ENCODE results near the gene ECHDC3. TPM values are rescaled to one million over a fixed set of nuclear protein-coding genes. Genes with fewer than 3 reads are reported as not detected.

ECHDC3 gene
- total RNA-seq, 1 donor from 2014 or later: 6.1 TPM

- DNase-seq (ENCODE audit: low spot score): peak; percentile 29
- H3K9me3 Mint-ChIP-seq (ENCODE audit: unreplicated experiment): no peaks in the 10 kb centered on the region
- TF ChIP-seq, protein P1, sequence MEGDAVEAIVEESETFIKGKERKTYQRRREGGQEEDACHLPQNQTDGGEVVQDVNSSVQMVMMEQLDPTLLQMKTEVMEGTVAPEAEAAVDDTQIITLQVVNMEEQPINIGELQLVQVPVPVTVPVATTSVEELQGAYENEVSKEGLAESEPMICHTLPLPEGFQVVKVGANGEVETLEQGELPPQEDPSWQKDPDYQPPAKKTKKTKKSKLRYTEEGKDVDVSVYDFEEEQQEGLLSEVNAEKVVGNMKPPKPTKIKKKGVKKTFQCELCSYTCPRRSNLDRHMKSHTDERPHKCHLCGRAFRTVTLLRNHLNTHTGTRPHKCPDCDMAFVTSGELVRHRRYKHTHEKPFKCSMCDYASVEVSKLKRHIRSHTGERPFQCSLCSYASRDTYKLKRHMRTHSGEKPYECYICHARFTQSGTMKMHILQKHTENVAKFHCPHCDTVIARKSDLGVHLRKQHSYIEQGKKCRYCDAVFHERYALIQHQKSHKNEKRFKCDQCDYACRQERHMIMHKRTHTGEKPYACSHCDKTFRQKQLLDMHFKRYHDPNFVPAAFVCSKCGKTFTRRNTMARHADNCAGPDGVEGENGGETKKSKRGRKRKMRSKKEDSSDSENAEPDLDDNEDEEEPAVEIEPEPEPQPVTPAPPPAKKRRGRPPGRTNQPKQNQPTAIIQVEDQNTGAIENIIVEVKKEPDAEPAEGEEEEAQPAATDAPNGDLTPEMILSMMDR (IDR thresholded peaks at IDR 0.05; ENCODE audit: unreplicated experiment): peak; percentile 30
- H3K4me3 Mint-ChIP-seq (ENCODE audit: unreplicated experiment): no peak overlapping the region
- peaks cover 6% of the 10 kb centered on the region for H3K27me3 Mint-ChIP-seq (ENCODE audit: unreplicated experiment)
- no peaks in the 10 kb centered on the region for H3K4me1 Mint-ChIP-seq (ENCODE audit: unreplicated experiment)
- no peak overlapping the region for H3K27ac Mint-ChIP-seq (ENCODE audit: unreplicated experiment)
- H3K36me3 Mint-ChIP-seq (ENCODE audit: low read depth, unreplicated experiment): peaks cover 5% of the 10 kb centered on the region
Measured at GRCh38 chr10:11724938-11725776, 17.0 kb upstream of the ECHDC3 start.

DNA sequence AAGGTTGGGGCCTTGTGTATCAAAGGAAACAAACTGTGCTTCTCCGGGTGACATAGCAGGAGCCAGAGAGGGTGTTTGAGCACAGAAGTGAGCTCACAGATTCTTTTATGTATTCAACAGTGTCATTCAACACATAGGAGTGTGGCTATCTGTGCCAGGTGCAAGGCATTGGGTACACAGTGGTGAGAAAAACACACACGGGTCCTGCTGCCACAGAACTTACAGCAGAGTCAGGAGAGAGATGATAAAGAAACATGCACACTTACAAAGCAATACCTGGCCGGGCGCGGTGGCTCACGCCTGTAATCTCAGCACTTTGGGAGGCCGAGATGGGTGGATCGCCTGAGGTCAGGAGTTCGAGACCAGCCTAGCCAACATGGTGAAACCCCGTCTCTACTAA lies 16.3 kb upstream of the ECHDC3 start:
- no peak for DNase-seq (ENCODE audit: low spot score)
- Mint-ChIP-seq H3K4me3 (ENCODE audit: unreplicated experiment) (no peak overlapping the region), H3K9me3 (ENCODE audit: unreplicated experiment) (no peaks in the 10 kb centered on the region), H3K27ac (ENCODE audit: unreplicated experiment) (no peak overlapping the region), H3K36me3 (ENCODE audit: low read depth, unreplicated experiment) (peaks cover 5% of the 10 kb centered on the region), H3K27me3 (ENCODE audit: unreplicated experiment) (peaks cover 6% of the 10 kb centered on the region), H3K4me1 (ENCODE audit: unreplicated experiment) (no peaks in the 10 kb centered on the region)
- TF ChIP-seq, protein P1 (IDR thresholded peaks at IDR 0.05; ENCODE audit: unreplicated experiment): no peak

DNA sequence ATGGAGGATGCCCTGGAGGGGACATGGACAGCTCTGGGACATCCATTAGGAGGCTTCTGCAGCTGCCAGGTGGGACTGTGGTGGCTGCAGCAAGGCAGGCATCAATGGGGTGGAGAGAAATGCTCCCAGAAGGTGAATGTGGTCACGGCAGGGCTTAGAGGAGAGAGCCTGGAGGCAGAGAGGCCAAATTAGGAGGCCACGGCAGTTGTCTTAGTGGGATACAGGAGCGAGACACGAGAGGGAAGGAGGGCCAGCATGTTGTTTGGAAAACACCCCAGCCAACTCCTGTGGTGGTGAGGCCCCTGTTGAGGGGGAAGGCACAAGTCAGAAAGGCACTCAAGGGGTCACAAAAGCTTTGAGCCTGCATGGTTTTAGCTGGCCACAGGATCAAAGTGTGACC lies 14.6 kb upstream of the ECHDC3 start:
- no peaks in the 10 kb centered on the region for H3K4me1 Mint-ChIP-seq (ENCODE audit: unreplicated experiment)
- DNase-seq (ENCODE audit: low spot score): no peak
- peaks cover 5% of the 10 kb centered on the region for H3K36me3 Mint-ChIP-seq (ENCODE audit: low read depth, unreplicated experiment)
- H3K4me3 Mint-ChIP-seq (ENCODE audit: unreplicated experiment): no peak overlapping the region
- H3K27me3 Mint-ChIP-seq (ENCODE audit: unreplicated experiment): peaks cover 6% of the 10 kb centered on the region
- no peaks in the 10 kb centered on the region for H3K9me3 Mint-ChIP-seq (ENCODE audit: unreplicated experiment)
- no peak overlapping the region for H3K27ac Mint-ChIP-seq (ENCODE audit: unreplicated experiment)
- TF ChIP-seq, protein P1 (IDR thresholded peaks at IDR 0.05; ENCODE audit: unreplicated experiment): no peak

DNA sequence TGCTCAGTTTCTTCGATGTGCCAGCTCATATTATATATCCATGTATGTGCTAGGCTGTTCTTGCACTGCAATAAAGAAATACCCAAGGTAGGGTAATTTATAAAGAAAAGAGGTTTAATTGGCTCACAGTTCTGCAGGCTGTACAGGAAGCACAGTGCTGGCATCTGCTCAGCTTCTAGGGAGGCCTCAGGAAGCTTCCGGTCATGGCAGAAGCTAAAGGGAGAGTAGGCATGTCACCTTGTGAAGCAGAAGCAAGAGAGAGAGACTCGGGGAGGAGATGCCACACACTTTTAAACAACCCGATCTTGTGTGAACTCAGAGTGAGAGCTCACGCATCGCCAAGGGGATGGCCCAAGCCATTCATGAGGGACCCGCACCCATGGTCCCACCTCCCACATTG lies 13.8 kb upstream of the ECHDC3 start:
- no peak for DNase-seq (ENCODE audit: low spot score)
- H3K27me3 Mint-ChIP-seq (ENCODE audit: unreplicated experiment): peaks cover 6% of the 10 kb centered on the region
- H3K4me3 Mint-ChIP-seq (ENCODE audit: unreplicated experiment): no peak overlapping the region
- TF ChIP-seq, protein P1 (IDR thresholded peaks at IDR 0.05; ENCODE audit: unreplicated experiment): no peak
- H3K9me3 Mint-ChIP-seq (ENCODE audit: unreplicated experiment): no peaks in the 10 kb centered on the region
- no peak overlapping the region for H3K27ac Mint-ChIP-seq (ENCODE audit: unreplicated experiment)
- H3K4me1 Mint-ChIP-seq (ENCODE audit: unreplicated experiment): no peaks in the 10 kb centered on the region
- peaks cover 5% of the 10 kb centered on the region for H3K36me3 Mint-ChIP-seq (ENCODE audit: low read depth, unreplicated experiment)

GRCh38 chr10:11729790-11730315 lies 12.3 kb upstream of the ECHDC3 start:
- Mint-ChIP-seq H3K4me3 (ENCODE audit: unreplicated experiment) (no peak overlapping the region), H3K4me1 (ENCODE audit: unreplicated experiment) (no peaks in the 10 kb centered on the region), H3K36me3 (ENCODE audit: low read depth, unreplicated experiment) (peaks cover 5% of the 10 kb centered on the region), H3K27ac (ENCODE audit: unreplicated experiment) (no peak overlapping the region), H3K27me3 (ENCODE audit: unreplicated experiment) (peaks cover 4% of the 10 kb centered on the region), H3K9me3 (ENCODE audit: unreplicated experiment) (no peaks in the 10 kb centered on the region)
- TF ChIP-seq, protein P1 (IDR thresholded peaks at IDR 0.05; ENCODE audit: unreplicated experiment): no peak
- DNase-seq (ENCODE audit: low spot score): no peak

All from endothelial cell (in vitro differentiated cells).